ENCODE measurements around the gene TXNL1.

TXNL1 gene

DNA sequence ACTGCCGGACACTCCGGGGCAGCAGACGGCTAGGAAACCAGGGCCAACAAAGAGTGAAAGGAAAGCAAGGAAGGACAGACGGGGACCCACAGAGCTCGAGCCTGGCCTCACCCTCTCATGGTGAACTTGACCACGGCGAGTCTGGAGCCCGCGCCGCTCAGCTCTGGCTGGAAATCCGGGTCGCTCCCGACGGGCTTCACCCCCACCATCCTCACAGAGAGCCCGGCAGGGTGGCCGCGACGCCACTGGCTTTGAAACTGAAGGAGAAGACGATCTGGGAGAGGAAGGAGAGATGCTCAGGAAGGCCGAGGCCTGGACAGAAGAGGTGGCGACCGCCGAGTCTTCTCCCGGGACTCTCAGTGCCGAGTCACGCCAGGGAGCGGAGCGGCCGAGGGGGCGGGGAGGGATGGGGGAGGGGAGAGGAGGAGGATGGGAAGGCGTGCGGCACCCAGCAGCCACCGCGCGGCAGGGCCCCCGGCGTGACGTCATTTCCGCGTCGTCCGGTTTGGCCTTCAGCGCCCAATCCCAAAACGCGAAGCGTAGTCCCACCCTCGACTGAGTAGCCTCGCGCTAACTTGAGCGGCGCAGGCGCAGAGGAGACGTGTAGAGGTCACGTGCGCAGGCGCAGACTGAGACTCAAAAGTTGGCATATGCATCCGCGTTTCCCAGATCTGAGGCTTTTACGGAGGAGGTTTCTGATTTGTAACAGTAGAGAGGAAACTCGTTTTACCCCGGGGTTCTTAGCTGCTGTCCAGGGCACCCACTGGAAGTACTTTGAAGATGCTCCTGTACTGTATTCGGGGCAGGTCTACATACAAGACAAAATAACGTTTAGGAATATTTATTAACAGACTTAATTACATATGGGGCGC lies at the start of gene TXNL1:
TXNL1 (minus strand) TSS at position 361 of the 872 bp plus-strand sequence; CDS start at position 209, 152 bp downstream.
- H3K9me3 ChIP-seq (ENCODE audit: control insufficient read depth, low read length): no peaks in the 10 kb centered on the region
- peaks cover 5% of the 10 kb centered on the region for H3K36me3 ChIP-seq (ENCODE audit: control insufficient read depth, insufficient read depth, low read length, severe bottlenecking)
- peaks cover 24% of the 10 kb centered on the region for H3K4me1 ChIP-seq (ENCODE audit: control insufficient read depth, insufficient read depth, low read length)
- H3K27me3 ChIP-seq (replicated peaks; ENCODE audit: control insufficient read depth, insufficient read depth, low read length): no peaks in the 10 kb centered on the region
- H3K9ac ChIP-seq (ENCODE audit: low read length): peak within 1 kb of the TSS; percentile 99
- peak within 1 kb of the TSS; percentile 96 for H3K4me3 ChIP-seq (ENCODE audit: low read length)
- DNase-seq (ENCODE audit: low read depth): peak; percentile 100

- peaks cover 32% of the 10 kb centered on the region for H3K36me3 ChIP-seq (ENCODE audit: control insufficient read depth, insufficient read depth, low read length, severe bottlenecking)
Measured at GRCh38 chr18:56684277-56684676, 45.9 kb upstream of the TXNL1 start.

GRCh38 chr18:56678836-56679565 lies 40.6 kb upstream of the TXNL1 start:
- Histone ChIP-seq H3K9me3 (ENCODE audit: control insufficient read depth, low read length) (no peaks in the 10 kb centered on the region), H3K4me3 (ENCODE audit: low read length) (no peak overlapping the region), H3K36me3 (ENCODE audit: control insufficient read depth, insufficient read depth, low read length, severe bottlenecking) (peaks cover 17% of the 10 kb centered on the region), H3K4me1 (ENCODE audit: control insufficient read depth, insufficient read depth, low read length) (no peaks in the 10 kb centered on the region), H3K9ac (ENCODE audit: low read length) (no peak overlapping the region), H3K27me3 (replicated peaks; ENCODE audit: control insufficient read depth, insufficient read depth, low read length) (no peaks in the 10 kb centered on the region)
- no peak for DNase-seq (ENCODE audit: low read depth)

More at GRCh38 chr18:56684277-56684676, 45.9 kb upstream of the TXNL1 start:
- Histone ChIP-seq H3K4me1 (ENCODE audit: control insufficient read depth, insufficient read depth, low read length) (no peaks in the 10 kb centered on the region), H3K4me3 (ENCODE audit: low read length) (no peak overlapping the region), H3K27me3 (replicated peaks; ENCODE audit: control insufficient read depth, insufficient read depth, low read length) (no peaks in the 10 kb centered on the region), H3K9me3 (ENCODE audit: control insufficient read depth, low read length) (no peaks in the 10 kb centered on the region), H3K9ac (ENCODE audit: low read length) (no peak overlapping the region)
- no peak for DNase-seq (ENCODE audit: low read depth)

DNA sequence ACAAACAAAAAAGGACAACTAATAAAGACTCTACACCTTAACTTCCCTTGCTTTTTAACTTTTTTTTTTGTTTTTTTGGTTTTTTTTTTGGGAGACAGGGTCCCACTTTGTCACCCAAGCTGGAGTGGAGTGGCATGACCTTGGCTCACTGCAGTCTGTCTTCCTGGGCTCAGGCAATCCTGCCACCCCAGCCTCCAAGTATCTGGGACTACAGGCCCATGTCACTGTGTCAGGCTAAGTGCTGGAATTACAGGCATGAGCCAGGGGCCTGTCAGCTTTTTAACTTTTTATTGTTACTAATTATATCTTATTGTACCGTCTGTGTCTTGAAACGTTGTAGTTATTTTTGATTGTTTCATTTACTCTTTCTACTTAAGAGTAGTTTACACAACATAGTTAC lies 38.2 kb upstream of the TXNL1 start:
- Histone ChIP-seq H3K27me3 (replicated peaks; ENCODE audit: control insufficient read depth, insufficient read depth, low read length) (no peaks in the 10 kb centered on the region), H3K4me3 (ENCODE audit: low read length) (no peak overlapping the region), H3K4me1 (ENCODE audit: control insufficient read depth, insufficient read depth, low read length) (no peaks in the 10 kb centered on the region), H3K9ac (ENCODE audit: low read length) (no peak overlapping the region), H3K36me3 (ENCODE audit: control insufficient read depth, insufficient read depth, low read length, severe bottlenecking) (peaks cover 7% of the 10 kb centered on the region), H3K9me3 (ENCODE audit: control insufficient read depth, low read length) (no peaks in the 10 kb centered on the region)
- DNase-seq (ENCODE audit: low read depth): no peak

GRCh38 chr18:56672981-56673380 lies 34.6 kb upstream of the TXNL1 start:
- Histone ChIP-seq H3K9me3 (ENCODE audit: control insufficient read depth, low read length) (no peaks in the 10 kb centered on the region), H3K9ac (ENCODE audit: low read length) (no peak overlapping the region), H3K27me3 (replicated peaks; ENCODE audit: control insufficient read depth, insufficient read depth, low read length) (no peaks in the 10 kb centered on the region), H3K36me3 (ENCODE audit: control insufficient read depth, insufficient read depth, low read length, severe bottlenecking) (peaks cover 7% of the 10 kb centered on the region), H3K4me3 (ENCODE audit: low read length) (no peak overlapping the region), H3K4me1 (ENCODE audit: control insufficient read depth, insufficient read depth, low read length) (no peaks in the 10 kb centered on the region)
- no peak for DNase-seq (ENCODE audit: low read depth)

GRCh38 chr18:56672391-56672790 lies 34.0 kb upstream of the TXNL1 start:
- Histone ChIP-seq H3K9me3 (ENCODE audit: control insufficient read depth, low read length) (no peaks in the 10 kb centered on the region), H3K9ac (ENCODE audit: low read length) (no peak overlapping the region), H3K4me1 (ENCODE audit: control insufficient read depth, insufficient read depth, low read length) (no peaks in the 10 kb centered on the region), H3K27me3 (replicated peaks; ENCODE audit: control insufficient read depth, insufficient read depth, low read length) (no peaks in the 10 kb centered on the region), H3K36me3 (ENCODE audit: control insufficient read depth, insufficient read depth, low read length, severe bottlenecking) (peaks cover 7% of the 10 kb centered on the region), H3K4me3 (ENCODE audit: low read length) (no peak overlapping the region)
- DNase-seq (ENCODE audit: low read depth): no peak

DNA sequence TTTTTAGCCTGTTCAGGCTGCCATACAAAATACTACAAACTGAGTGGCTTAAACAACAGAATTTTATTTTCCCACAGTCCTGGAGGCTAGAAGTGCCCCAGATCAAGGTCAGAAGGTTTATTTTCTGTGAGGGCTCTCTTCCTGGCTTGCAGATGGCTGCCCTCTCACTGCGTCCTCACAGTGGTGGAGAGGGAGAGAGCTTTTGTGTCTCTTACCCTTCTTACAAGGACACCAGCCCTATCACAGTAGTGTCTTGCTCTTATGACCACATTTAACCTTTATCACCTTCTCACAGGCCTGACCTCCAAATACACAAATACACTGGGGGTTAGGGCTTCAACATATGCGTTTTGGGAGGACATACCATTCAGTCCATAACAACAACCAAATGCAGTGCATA lies 24.5 kb upstream of the TXNL1 start:
- H3K36me3 ChIP-seq (ENCODE audit: control insufficient read depth, insufficient read depth, low read length, severe bottlenecking): no peaks in the 10 kb centered on the region
- H3K4me1 ChIP-seq (ENCODE audit: control insufficient read depth, insufficient read depth, low read length): no peaks in the 10 kb centered on the region
- DNase-seq (ENCODE audit: low read depth): no peak
- no peaks in the 10 kb centered on the region for H3K9me3 ChIP-seq (ENCODE audit: control insufficient read depth, low read length)
- no peaks in the 10 kb centered on the region for H3K27me3 ChIP-seq (replicated peaks; ENCODE audit: control insufficient read depth, insufficient read depth, low read length)
- no peak overlapping the region for H3K9ac ChIP-seq (ENCODE audit: low read length)
- H3K4me3 ChIP-seq (ENCODE audit: low read length): no peak overlapping the region

DNA sequence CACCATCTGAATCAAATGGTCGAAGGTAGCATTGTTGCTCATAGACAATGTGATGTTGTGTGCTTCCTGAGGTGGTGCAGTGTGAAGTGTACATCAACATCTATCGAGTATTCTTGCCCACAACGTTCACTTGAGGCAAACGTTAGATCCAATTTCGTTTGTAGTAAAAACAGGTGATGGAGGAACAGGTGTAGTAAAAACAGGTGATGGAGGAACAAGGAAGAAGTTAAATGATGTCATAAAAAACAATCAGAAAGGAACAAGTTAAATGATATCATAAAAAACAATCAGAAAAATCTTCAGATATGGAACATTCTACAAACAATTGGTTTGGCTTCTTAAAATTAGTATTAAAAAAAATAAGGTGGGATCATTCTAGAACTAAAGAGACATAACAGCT lies 24.1 kb upstream of the TXNL1 start:
- H3K9me3 ChIP-seq (ENCODE audit: control insufficient read depth, low read length): no peaks in the 10 kb centered on the region
- H3K4me1 ChIP-seq (ENCODE audit: control insufficient read depth, insufficient read depth, low read length): no peaks in the 10 kb centered on the region
- no peak overlapping the region for H3K9ac ChIP-seq (ENCODE audit: low read length)
- H3K36me3 ChIP-seq (ENCODE audit: control insufficient read depth, insufficient read depth, low read length, severe bottlenecking): no peaks in the 10 kb centered on the region
- no peak overlapping the region for H3K4me3 ChIP-seq (ENCODE audit: low read length)
- no peaks in the 10 kb centered on the region for H3K27me3 ChIP-seq (replicated peaks; ENCODE audit: control insufficient read depth, insufficient read depth, low read length)
- no peak for DNase-seq (ENCODE audit: low read depth)

DNA sequence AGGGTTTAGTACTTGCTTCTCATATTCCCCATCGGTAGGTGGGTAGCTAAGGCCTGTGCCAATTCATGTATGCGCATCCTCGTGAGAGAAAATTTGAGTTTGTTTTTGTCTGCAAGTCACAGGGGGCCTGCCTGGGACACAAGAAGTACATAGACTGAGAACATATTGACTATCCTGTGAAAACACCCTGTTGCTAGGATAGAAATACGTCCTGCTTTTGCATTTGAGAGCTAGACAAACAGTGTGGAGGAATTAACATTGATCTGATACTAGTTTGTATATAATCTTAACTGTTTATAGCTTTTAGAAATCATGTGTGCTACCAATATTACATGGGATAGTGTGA lies 23.6 kb upstream of the TXNL1 start:
- Histone ChIP-seq H3K9me3 (ENCODE audit: control insufficient read depth, low read length) (no peaks in the 10 kb centered on the region), H3K4me1 (ENCODE audit: control insufficient read depth, insufficient read depth, low read length) (no peaks in the 10 kb centered on the region), H3K4me3 (ENCODE audit: low read length) (no peak overlapping the region), H3K9ac (ENCODE audit: low read length) (no peak overlapping the region), H3K27me3 (replicated peaks; ENCODE audit: control insufficient read depth, insufficient read depth, low read length) (no peaks in the 10 kb centered on the region), H3K36me3 (ENCODE audit: control insufficient read depth, insufficient read depth, low read length, severe bottlenecking) (no peaks in the 10 kb centered on the region)
- no peak for DNase-seq (ENCODE audit: low read depth)

DNA sequence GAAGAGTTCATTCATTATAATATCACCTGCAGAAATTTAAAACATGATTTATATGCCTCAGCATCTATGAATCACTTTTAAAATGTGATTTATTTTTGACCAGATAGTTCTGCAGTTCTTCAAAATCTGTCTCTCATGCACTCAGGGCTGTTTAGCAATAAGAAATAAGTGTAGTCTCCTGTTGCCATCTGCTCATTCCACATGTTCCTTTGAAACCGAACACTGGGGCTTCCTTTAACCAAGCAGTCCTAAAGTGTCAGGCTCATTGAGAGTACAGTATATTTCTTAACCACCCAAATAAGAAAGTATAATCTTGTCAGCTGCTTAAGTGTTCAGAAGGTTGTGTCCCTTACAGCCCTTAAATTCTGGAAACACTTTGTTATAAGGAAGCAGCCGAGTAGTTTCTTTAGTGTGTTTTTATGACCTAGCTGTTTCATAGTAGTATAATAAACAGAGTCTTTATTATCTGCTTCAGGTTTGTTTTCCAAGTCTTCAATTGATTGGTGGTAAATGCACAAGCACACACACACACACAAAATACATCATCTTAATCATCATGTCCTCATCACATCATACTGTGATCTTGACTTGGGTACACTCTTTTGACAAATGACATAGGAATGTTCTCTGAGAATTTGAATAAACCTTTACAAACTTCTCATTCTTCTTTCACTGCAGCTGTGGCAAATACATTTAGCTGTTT lies 23.1 kb upstream of the TXNL1 start:
- H3K9ac ChIP-seq (ENCODE audit: low read length): no peak overlapping the region
- DNase-seq (ENCODE audit: low read depth): peak; percentile 6
- no peaks in the 10 kb centered on the region for H3K4me1 ChIP-seq (ENCODE audit: control insufficient read depth, insufficient read depth, low read length)
- H3K27me3 ChIP-seq (replicated peaks; ENCODE audit: control insufficient read depth, insufficient read depth, low read length): no peaks in the 10 kb centered on the region
- H3K36me3 ChIP-seq (ENCODE audit: control insufficient read depth, insufficient read depth, low read length, severe bottlenecking): no peaks in the 10 kb centered on the region
- no peaks in the 10 kb centered on the region for H3K9me3 ChIP-seq (ENCODE audit: control insufficient read depth, low read length)
- no peak overlapping the region for H3K4me3 ChIP-seq (ENCODE audit: low read length)

DNA sequence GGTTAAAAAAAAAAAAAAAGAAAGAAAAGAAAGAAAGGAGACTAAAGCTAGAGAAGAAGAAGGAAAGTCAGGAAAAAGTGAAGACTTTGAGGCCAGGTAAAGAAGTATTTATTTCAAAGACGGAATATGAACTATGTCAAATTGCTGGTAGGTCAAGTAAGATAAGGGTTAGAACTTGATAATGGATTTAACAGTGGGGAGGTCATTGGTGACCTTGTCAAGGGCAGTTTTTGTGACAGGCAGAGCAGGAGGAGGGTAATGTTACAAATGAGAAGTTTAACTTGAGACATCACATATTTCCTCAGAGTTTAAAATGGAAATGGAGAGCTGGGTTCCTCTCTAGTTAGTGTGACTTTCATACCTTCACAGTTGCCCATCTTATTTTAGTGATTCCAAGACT lies 22.3 kb upstream of the TXNL1 start:
- Histone ChIP-seq H3K9me3 (ENCODE audit: control insufficient read depth, low read length) (no peaks in the 10 kb centered on the region), H3K27me3 (replicated peaks; ENCODE audit: control insufficient read depth, insufficient read depth, low read length) (no peaks in the 10 kb centered on the region), H3K9ac (ENCODE audit: low read length) (no peak overlapping the region), H3K4me1 (ENCODE audit: control insufficient read depth, insufficient read depth, low read length) (no peaks in the 10 kb centered on the region), H3K4me3 (ENCODE audit: low read length) (no peak overlapping the region), H3K36me3 (ENCODE audit: control insufficient read depth, insufficient read depth, low read length, severe bottlenecking) (no peaks in the 10 kb centered on the region)
- no peak for DNase-seq (ENCODE audit: low read depth)

Data from adipocyte (in vitro differentiated cells).